Measurements from ENCODE around the gene SFXN4. TPM values are rescaled to one million over a fixed set of nuclear protein-coding genes. Genes with fewer than 3 reads are reported as not detected.

SFXN4 gene
- total and polyA plus RNA-seq, 2 of the 13 experiments (the other 11 are each of a cell fraction or from before 2014, with no cell fraction given): 47.7 to 64.9 TPM

DNA sequence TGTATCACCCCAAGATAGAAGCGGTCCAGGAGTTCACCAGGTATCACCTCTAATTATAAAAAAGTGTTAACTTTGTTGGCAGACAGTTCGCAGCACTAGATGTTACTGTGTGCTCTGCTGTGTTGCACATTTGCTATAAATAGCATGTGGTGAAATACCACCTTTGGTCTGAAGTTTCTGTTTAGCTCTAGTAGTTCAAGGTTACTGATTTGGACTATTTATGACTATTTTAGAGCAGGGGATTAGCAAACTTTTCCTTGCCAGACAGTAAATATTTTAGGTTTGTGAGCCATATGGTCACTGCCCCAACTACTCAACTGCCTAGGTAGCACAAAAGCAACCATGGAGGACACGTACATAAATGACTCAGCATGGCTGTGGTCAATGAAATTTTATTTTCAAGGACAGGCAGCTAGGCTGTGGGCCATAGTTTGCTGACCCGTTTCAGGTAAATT is 45.1 kb downstream of the SFXN4 start (continued):
- TF ChIP-seq, protein P1, sequence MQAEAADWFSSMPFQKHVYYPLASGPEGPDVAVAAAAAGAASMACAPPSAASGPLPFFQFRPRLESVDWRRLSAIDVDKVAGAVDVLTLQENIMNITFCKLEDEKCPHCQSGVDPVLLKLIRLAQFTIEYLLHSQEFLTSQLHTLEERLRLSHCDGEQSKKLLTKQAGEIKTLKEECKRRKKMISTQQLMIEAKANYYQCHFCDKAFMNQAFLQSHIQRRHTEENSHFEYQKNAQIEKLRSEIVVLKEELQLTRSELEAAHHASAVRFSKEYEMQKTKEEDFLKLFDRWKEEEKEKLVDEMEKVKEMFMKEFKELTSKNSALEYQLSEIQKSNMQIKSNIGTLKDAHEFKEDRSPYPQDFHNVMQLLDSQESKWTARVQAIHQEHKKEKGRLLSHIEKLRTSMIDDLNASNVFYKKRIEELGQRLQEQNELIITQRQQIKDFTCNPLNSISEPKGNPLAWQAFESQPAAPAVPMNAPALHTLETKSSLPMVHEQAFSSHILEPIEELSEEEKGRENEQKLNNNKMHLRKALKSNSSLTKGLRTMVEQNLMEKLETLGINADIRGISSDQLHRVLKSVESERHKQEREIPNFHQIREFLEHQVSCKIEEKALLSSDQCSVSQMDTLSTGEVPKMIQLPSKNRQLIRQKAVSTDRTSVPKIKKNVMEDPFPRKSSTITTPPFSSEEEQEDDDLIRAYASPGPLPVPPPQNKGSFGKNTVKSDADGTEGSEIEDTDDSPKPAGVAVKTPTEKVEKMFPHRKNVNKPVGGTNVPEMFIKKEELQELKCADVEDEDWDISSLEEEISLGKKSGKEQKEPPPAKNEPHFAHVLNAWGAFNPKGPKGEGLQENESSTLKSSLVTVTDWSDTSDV (CRISPR knock-in tag; IDR thresholded peaks at IDR 0.05): no peak
- TF ChIP-seq ZFP82 (CRISPR knock-in tag; IDR thresholded peaks at IDR 0.05; ENCODE audit: borderline replicate concordance) (no peak), ZNF883 (CRISPR knock-in tag; IDR thresholded peaks at IDR 0.05; ENCODE audit: not compliant biosample characterization) (no peak), NR3C1 (CRISPR knock-in tag; IDR thresholded peaks at IDR 0.05) (no peak), HNRNPLL (IDR thresholded peaks at IDR 0.05; ENCODE audit: low read depth, low read length, poor library complexity, severe bottlenecking) (no peak), MED13 (CRISPR knock-in tag; IDR thresholded peaks at IDR 0.05) (no peak), ZNF710 (CRISPR knock-in tag; IDR thresholded peaks at IDR 0.05; ENCODE audit: borderline replicate concordance) (0 out of 2 replicates have a peak, but pooled peaks have one; percentile 70), ZNF296 (CRISPR knock-in tag; conservative IDR thresholded peaks at IDR 0.05) (no peak), MAFK (conservative IDR thresholded peaks at IDR 0.05 in 1 of 2, IDR thresholded peaks at IDR 0.05 in 1 of 2; ENCODE audit: low read length in 2 of 2) (peak; percentile 81 to 94), PCBP2 (optimal IDR thresholded peaks at IDR 0.05; ENCODE audit: low read depth, low read length, poor library complexity, severe bottlenecking) (no peak), ZNF703 (CRISPR knock-in tag; IDR thresholded peaks at IDR 0.05; ENCODE audit: borderline replicate concordance) (peak; percentile 63; the same call in 1 of the 2 replicates), ZC3H13 (CRISPR knock-in tag; IDR thresholded peaks at IDR 0.05) (no peak), ZNF574 (CRISPR knock-in tag; IDR thresholded peaks at IDR 0.05) (no peak; the same call in 1 of the 2 replicates), NR2F6 (IDR thresholded peaks at IDR 0.05) (peak; percentile 73), NR2F6 (CRISPR knock-in tag; IDR thresholded peaks at IDR 0.05) (peak; percentile 65; the same call in 1 of the 2 replicates), ZNF224 (CRISPR knock-in tag; IDR thresholded peaks at IDR 0.05) (no peak), PBX3 (CRISPR knock-in tag; IDR thresholded peaks at IDR 0.05; ENCODE audit: borderline replicate concordance) (no peak), CBX2 (IDR thresholded peaks at IDR 0.05; ENCODE audit: low read depth, low read length) (no peak), CBX2 (CRISPR knock-in tag; IDR thresholded peaks at IDR 0.05; ENCODE audit: low read depth) (no peak), MIER3 (CRISPR knock-in tag; IDR thresholded peaks at IDR 0.05; ENCODE audit: borderline replicate concordance) (peak; percentile 94)
- TF ChIP-seq, protein P2, sequence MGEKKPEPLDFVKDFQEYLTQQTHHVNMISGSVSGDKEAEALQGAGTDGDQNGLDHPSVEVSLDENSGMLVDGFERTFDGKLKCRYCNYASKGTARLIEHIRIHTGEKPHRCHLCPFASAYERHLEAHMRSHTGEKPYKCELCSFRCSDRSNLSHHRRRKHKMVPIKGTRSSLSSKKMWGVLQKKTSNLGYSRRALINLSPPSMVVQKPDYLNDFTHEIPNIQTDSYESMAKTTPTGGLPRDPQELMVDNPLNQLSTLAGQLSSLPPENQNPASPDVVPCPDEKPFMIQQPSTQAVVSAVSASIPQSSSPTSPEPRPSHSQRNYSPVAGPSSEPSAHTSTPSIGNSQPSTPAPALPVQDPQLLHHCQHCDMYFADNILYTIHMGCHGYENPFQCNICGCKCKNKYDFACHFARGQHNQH (CRISPR knock-in tag; IDR thresholded peaks at IDR 0.05): peak; percentile 87
